ENCODE measurements around the gene IRF2BP2.

IRF2BP2 gene

GRCh38 chr1:234634387-234634786 lies 24.4 kb upstream of the IRF2BP2 start:
- DNase-seq: no peak

- DNase-seq: no peak
Measured at GRCh38 chr1:234633246-234634003, 23.4 kb upstream of the IRF2BP2 start.

- no peak for DNase-seq
Measured at GRCh38 chr1:234632225-234632624, 22.2 kb upstream of the IRF2BP2 start.

GRCh38 chr1:234631721-234632125 lies 21.7 kb upstream of the IRF2BP2 start:
- DNase-seq: no peak

GRCh38 chr1:234629026-234629425 lies 19.0 kb upstream of the IRF2BP2 start:
- DNase-seq: no peak

- no peak for DNase-seq
Measured at GRCh38 chr1:234628089-234628488, 18.1 kb upstream of the IRF2BP2 start.

- no peak for DNase-seq
Measured at GRCh38 chr1:234627009-234627950, 17.3 kb upstream of the IRF2BP2 start.

GRCh38 chr1:234626391-234626790 lies 16.4 kb upstream of the IRF2BP2 start:
- DNase-seq: no peak

GRCh38 chr1:234624724-234625117 lies 14.7 kb upstream of the IRF2BP2 start:
- no peak for DNase-seq

GRCh38 chr1:234621657-234622335 lies 11.8 kb upstream of the IRF2BP2 start:
- DNase-seq: no peak

- DNase-seq: no peak
Measured at GRCh38 chr1:234621127-234621468, 11.1 kb upstream of the IRF2BP2 start.

- no peak for DNase-seq
Measured at GRCh38 chr1:234620272-234621126, 10.5 kb upstream of the IRF2BP2 start.

- no peak for DNase-seq
Measured at GRCh38 chr1:234619794-234620247, 9.8 kb upstream of the IRF2BP2 start.

- DNase-seq: no peak
Measured at GRCh38 chr1:234619071-234619480, 9.1 kb upstream of the IRF2BP2 start.

GRCh38 chr1:234618737-234619049 lies 8.7 kb upstream of the IRF2BP2 start:
- no peak for DNase-seq

- no peak for DNase-seq
Measured at GRCh38 chr1:234617986-234618736, 8.2 kb upstream of the IRF2BP2 start.

GRCh38 chr1:234617131-234617985 lies 7.4 kb upstream of the IRF2BP2 start:
- DNase-seq: no peak

- no peak for DNase-seq
Measured at GRCh38 chr1:234616644-234617043, 6.7 kb upstream of the IRF2BP2 start.

GRCh38 chr1:234614081-234614489 lies 4.1 kb upstream of the IRF2BP2 start:
- DNase-seq: no peak
